Gastrocnemius medialis (tissue), 4 donors: ENCODE results near the gene SRP54. TPM values are rescaled to one million over a fixed set of nuclear protein-coding genes. Genes with fewer than 3 reads are reported as not detected.

Experiments
- ATAC-seq, 2 donors: fragments of 150-250 bp; one replicate each; pipeline ENCODE4 v1.9.1; 2016
- DNase-seq, 2 donors: peaks; one replicate each; pipeline ENCODE4 v3.0.0-alpha.2; 2019
- H3K27ac ChIP-seq, 4 donors: fragments of 200-600 bp; sonication (generic); 1 replicate in 1 of 4; 2 replicates in 3 of 4; pipeline ENCODE4 v1.5.1; 2016 to 2018; ENCODE audit warnings: mild to moderate bottlenecking in 2 of 4, moderate library complexity in 1 of 4
- H3K27me3 ChIP-seq, 3 donors: fragments of 200-600 bp; sonication (generic) in 2 of 3; 1 replicate in 1 of 3; 2 replicates in 2 of 3; pipeline versions ENCODE4 v1.5.1 to v1.6.0; 2016 to 2019; ENCODE audit warnings: mild to moderate bottlenecking in 1 of 3, moderate library complexity in 1 of 3
- H3K36me3 ChIP-seq, 2 donors: fragments of 200-600 bp; sonication (generic) in 1 of 2; one replicate each; pipeline ENCODE4 v1.5.1; 2017 to 2018
- H3K4me1 ChIP-seq, 2 donors: fragments of 200-600 bp; sonication (generic) in 1 of 2; one replicate each; pipeline ENCODE4 v1.5.1; 2016 to 2017; ENCODE audit warnings: mild to moderate bottlenecking in 2 of 2
- H3K4me3 ChIP-seq, 4 donors: fragments of 200-600 bp; sonication (generic) in 3 of 4; 1 replicate in 1 of 4; 2 replicates in 3 of 4; pipeline ENCODE4 v1.5.1; 2016 to 2019; ENCODE audit warnings: mild to moderate bottlenecking in 2 of 4
- H3K9me3 ChIP-seq, 3 donors: fragments of 200-600 bp; sonication (generic) in 2 of 3; 1 replicate in 1 of 3; 2 replicates in 2 of 3; pipeline ENCODE4 v1.5.1; 2016 to 2019
- CTCF ChIP-seq, 5 experiments: fragments of 450-650 bp in 3 of 5; fragments of 200-600 bp in 2 of 5; sonication (generic) in 2 of 5; IDR thresholded peaks in 4 of 5; conservative IDR thresholded peaks in 1 of 5; 1 replicate in 4 of 5; 2 replicates in 1 of 5; pipeline ENCODE4 v1.5.1; 2016 to 2019; ENCODE audit warnings: antibody characterized with exemption in 5 of 5, mild to moderate bottlenecking in 3 of 5, moderate library complexity in 3 of 5
- POLR2A ChIP-seq, 2 donors: fragments of 450-650 bp; IDR thresholded peaks; one replicate each; pipeline ENCODE4 v1.6.1; 2017; ENCODE audit warnings: antibody characterized with exemption in 2 of 2, mild to moderate bottlenecking in 2 of 2, moderate library complexity in 2 of 2
- in situ Hi-C, 4 donors: fragments of 200-750 bp; cut with MboI; loops; one replicate each; pipeline versions ENCODE4 v1.15.0 to v1.8.0; 2017; ENCODE audit warnings: low sequenced_read_pairs in 4 of 4
- intact Hi-C: fragments of 100-400 bp; cut with DNase I; formaldehyde crosslinking; loops from one replicate; pipeline ENCODE4 v1.15.1; 2023; ENCODE audit warnings: low total_unique reads
- total RNA-seq, 4 donors: library from RNA; depleted of rRNA; stranded (reverse); fragments of >200 nt; gene quantifications; one replicate each; pipeline versions ENCODE4 v1.1.0 to v1.2.3, GENCODE V29; 2016

Gene SRP54
- total RNA-seq, 4 donors from 2014 or later: 33.7 to 40.0 (median 34.6) TPM

- intact Hi-C loops: loop anchor here (10.0 kb wide), 2 partner anchors 516 to 824 kb away; partner anchors contain the start of genes RALGAPA1 and SPTSSA
These were observed 2.4 kb upstream of the SRP54 start for GRCh38 chr14:34980337-34980900.

GRCh38 chr14:34981743-34982420, 910 bp upstream of the SRP54 start:
- DNase-seq (peak in 1 of 2 donors; percentile 21), ATAC-seq (peak; percentile 3 to 46)
- Histone ChIP-seq H3K4me3 (peak overlapping the region; percentile 79 to 90 (median 80)), H3K27ac (peak overlapping the region; percentile 83 to 95 (median 93)), H3K4me1 (peaks cover 28 to 36% of the 10 kb centered on the region in 2 donors), H3K36me3 (no peaks in the 10 kb centered on the region), H3K27me3 (no peaks in the 10 kb centered on the region), H3K9me3 (no peaks in the 10 kb centered on the region)
- in situ Hi-C loops (loop anchor here in 1 of 4 donors (10.0 kb wide), 1 partner anchor 143 kb away; the partner anchor contains the start of genes PPP2R3C and PRORP), intact Hi-C loops (loop anchor here (1.0 to 10.0 kb wide), 7 partner anchors 64 to 823 kb away; partner anchors contain the start of genes BAZ1A, FAM177A1, NFKBIA and PRORP)
- no peak for TF ChIP-seq POLR2A (IDR thresholded peaks at IDR 0.05)
- TF ChIP-seq CTCF (IDR thresholded peaks at IDR 0.05 in 4 of 5, conservative IDR thresholded peaks at IDR 0.05 in 1 of 5): peak in 3 of 5 experiments; percentile 21 to 38 (median 34)

More at GRCh38 chr14:34980337-34980900, 2.4 kb upstream of the SRP54 start:
- Histone ChIP-seq H3K4me3 (peak overlapping the region in 2 of 4 donors; percentile 79 to 90), H3K27ac (peak overlapping the region in 2 of 4 donors; percentile 94 to 95), H3K9me3 (no peaks in the 10 kb centered on the region), H3K4me1 (peaks cover 28 to 30% of the 10 kb centered on the region in 2 donors), H3K36me3 (no peaks in the 10 kb centered on the region), H3K27me3 (no peaks in the 10 kb centered on the region)
- in situ Hi-C loops: loop anchor here in 1 of 4 donors (10.0 kb wide), 1 partner anchor 144 kb away; the partner anchor contains the start of genes PPP2R3C and PRORP
- ATAC-seq: no peak
- DNase-seq: no peak
- TF ChIP-seq CTCF (IDR thresholded peaks at IDR 0.05 in 4 of 5, conservative IDR thresholded peaks at IDR 0.05 in 1 of 5) (no peak), POLR2A (IDR thresholded peaks at IDR 0.05) (no peak)

- in situ Hi-C loops (loop anchor here in 1 of 4 donors (10.0 kb wide), 1 partner anchor 142 kb away; the partner anchor contains the start of genes PPP2R3C and PRORP), intact Hi-C loops (loop anchor here (2.0 to 10.0 kb wide), 4 partner anchors 108 to 822 kb away; partner anchors contain the start of genes BAZ1A, NFKBIA, RALGAPA1 and SPTSSA)
- no peaks in the 10 kb centered on the region for H3K36me3 ChIP-seq
- DNase-seq: no peak
- H3K4me3 ChIP-seq: peak overlapping the region; percentile 79 to 90 (median 80)
- H3K4me1 ChIP-seq: peaks cover 28 to 36% of the 10 kb centered on the region in 2 donors
- H3K27ac ChIP-seq: peak overlapping the region; percentile 83 to 95 (median 93)
- H3K27me3 ChIP-seq: no peaks in the 10 kb centered on the region
- H3K9me3 ChIP-seq: no peaks in the 10 kb centered on the region
- TF ChIP-seq POLR2A (IDR thresholded peaks at IDR 0.05) (no peak), CTCF (IDR thresholded peaks at IDR 0.05 in 4 of 5, conservative IDR thresholded peaks at IDR 0.05 in 1 of 5) (no peak)
- peak in 1 of 2 donors; percentile 5 for ATAC-seq
These were observed 462 bp downstream of the SRP54 start for GRCh38 chr14:34983148-34983760.

GRCh38 chr14:34983786-34984185, 994 bp downstream of the SRP54 start:
- in situ Hi-C loops (loop anchor here in 1 of 4 donors (10.0 kb wide), 1 partner anchor 141 kb away; the partner anchor contains the start of genes PPP2R3C and PRORP), intact Hi-C loops (loop anchor here (2.0 to 10.0 kb wide), 4 partner anchors 109 to 821 kb away; partner anchors contain the start of genes BAZ1A, NFKBIA, RALGAPA1 and SPTSSA)
- Histone ChIP-seq H3K36me3 (no peaks in the 10 kb centered on the region), H3K27ac (peak overlapping the region; percentile 83 to 95 (median 93)), H3K9me3 (no peaks in the 10 kb centered on the region), H3K4me1 (peaks cover 28 to 36% of the 10 kb centered on the region in 2 donors), H3K27me3 (no peaks in the 10 kb centered on the region), H3K4me3 (peak overlapping the region; percentile 79 to 90 (median 80))
- no peak for TF ChIP-seq POLR2A (IDR thresholded peaks at IDR 0.05)
- no peak for TF ChIP-seq CTCF (IDR thresholded peaks at IDR 0.05 in 4 of 5, conservative IDR thresholded peaks at IDR 0.05 in 1 of 5)
- no peak for DNase-seq
- no peak for ATAC-seq
